K562 (cell line): Measurements from ENCODE around the gene FRMPD4. TPM values are rescaled to one million over a fixed set of nuclear protein-coding genes. Genes with fewer than 3 reads are reported as not detected.

Source experiments
- ATAC-seq: fragments of 200-7000 bp; cut with Tn5 transposase; 3 replicates; pipeline ENCODE4 v1.9.1; 2020; ENCODE audit warnings: moderate library complexity
- BruUV-seq: library from RNA; stranded (reverse); fragments of 400-500 nt; replicated peaks from 2 replicates; lab custom pipeline; 2021; lab: Mats Ljungman, UMichigan
- CTCF ChIA-PET: fragments of 300-600 bp; formaldehyde crosslinking; extraction: SDS; loops from one replicate; lab custom pipeline; 2021; ENCODE audit warnings: low intra/inter-chr PET ratio; lab: Yijun Ruan, JAX
- POLR2A ChIA-PET: fragments of 300-600, 350-650 bp; sonication (Branson Sonifier 250); formaldehyde crosslinking; extraction: SDS; loops from one replicate; lab custom pipeline; 2021; ENCODE audit warnings: antibody characterized with exemption, inconsistent platforms; lab: Yijun Ruan, JAX
- DNase-seq, 4 experiments: peaks; one replicate each; pipeline versions ENCODE4 v3.0.0 to v3.0.0-alpha.2; 2011 to 2018; ENCODE audit warnings: low spot score in 3 of 4, mixed read lengths in 3 of 4; ENCODE audit errors: extremely low read depth in 1 of 4
- FAIRE-seq: peaks from 2 replicates; lab custom pipeline; 2011; peaks lifted over from hg19 to GRCh38; lab: Jason Lieb, UNC
- H2AFZ ChIP-seq: 2 replicates; pipeline ENCODE4 v1.6.0; 2011; ENCODE audit warnings: low read depth, low read length, control low read depth, inconsistent platforms
- H3K27ac ChIP-seq: fragments of 200-600 bp; 3 replicates; pipeline ENCODE4 v1.8.0; 2011; ENCODE audit warnings: low read depth, mild to moderate bottlenecking, control low read depth, inconsistent platforms, low read length, moderate library complexity, mixed read lengths; ENCODE audit errors: extremely low read depth
- H3K27me3 ChIP-seq, 2 experiments: fragments of 300-600 bp in 1 of 2; 2 replicates in 1 of 2; 3 replicates in 1 of 2; pipeline versions ENCODE4 v1.6.0 to v1.8.0; 2011; ENCODE audit warnings: inconsistent platforms in 2 of 2, low read length in 2 of 2, mild to moderate bottlenecking in 1 of 2, mixed read lengths in 1 of 2, moderate library complexity in 1 of 2; ENCODE audit not compliant: control insufficient read depth in 2 of 2, insufficient read depth in 2 of 2
- H3K36me3 ChIP-seq: fragments of 300-600 bp; 3 replicates; pipeline ENCODE4 v1.8.0; 2011; ENCODE audit warnings: mild to moderate bottlenecking, low read length, inconsistent platforms; ENCODE audit not compliant: control insufficient read depth, insufficient read depth
- H3K4me1 ChIP-seq, 2 experiments: fragments of 200-600 bp in 1 of 2; replicated peaks in 1 of 2; 2 replicates in 1 of 2; 3 replicates in 1 of 2; pipeline versions ENCODE4 v1.5.1 to v1.8.0; 2011; ENCODE audit warnings: inconsistent platforms in 2 of 2, low read length in 2 of 2, mild to moderate bottlenecking in 1 of 2, mixed read lengths in 1 of 2, moderate library complexity in 1 of 2; ENCODE audit not compliant: control insufficient read depth in 2 of 2, insufficient read depth in 2 of 2
- H3K4me2 ChIP-seq: 2 replicates; pipeline ENCODE4 v1.6.1; 2011; ENCODE audit warnings: low read length, control low read depth, inconsistent platforms, mixed read lengths; ENCODE audit not compliant: insufficient read depth
- H3K4me3 ChIP-seq: fragments of 200-600 bp; sonication (generic), shearing (Covaris generic); 2 replicates; pipeline ENCODE4 v1.5.1; 2016; ENCODE audit warnings: control low read depth, inconsistent platforms
- H3K79me2 ChIP-seq: fragments of 200-600 bp; 3 replicates; pipeline ENCODE4 v1.8.0; 2011; ENCODE audit warnings: low read length, inconsistent platforms; ENCODE audit not compliant: control insufficient read depth, insufficient read depth
- H3K9ac ChIP-seq, 2 experiments: 2 replicates each; pipeline versions ENCODE4 v1.6.0 to v1.6.1; 2011; ENCODE audit warnings: low read depth in 2 of 2, low read length in 2 of 2, control low read depth in 1 of 2, inconsistent platforms in 1 of 2, mild to moderate bottlenecking in 1 of 2, mixed read lengths in 1 of 2; ENCODE audit not compliant: insufficient read depth in 1 of 2
- H3K9me1 ChIP-seq: one replicate; pipeline ENCODE4 v1.6.0; 2011; ENCODE audit warnings: inconsistent platforms, mild to moderate bottlenecking, low read length, moderate library complexity; ENCODE audit not compliant: control insufficient read depth, insufficient read depth
- H3K9me3 ChIP-seq: replicated peaks from 2 replicates; pipeline ENCODE4 v1.5.1; 2011; ENCODE audit warnings: low read depth, low read length, inconsistent platforms; ENCODE audit not compliant: control insufficient read depth, insufficient read depth
- H4K20me1 ChIP-seq: replicated peaks from 2 replicates; pipeline ENCODE4 v1.6.1; 2011; ENCODE audit warnings: low read length, inconsistent platforms, mixed read lengths; ENCODE audit not compliant: control insufficient read depth, insufficient read depth
- CBFA2T2 ChIP-seq: fragments of 450-650 bp; conservative IDR thresholded peaks from 2 replicates; pipeline ENCODE4 v1.6.1; 2017; ENCODE audit warnings: mild to moderate bottlenecking
- CBFA2T3 ChIP-seq: fragments of 450-650 bp; IDR thresholded peaks from 2 replicates; pipeline ENCODE4 v1.6.1; 2017
- CGGBP1 ChIP-seq: fragments of 250-450 bp; sonication (Bioruptor Pico); IDR thresholded peaks from 2 replicates; pipeline ENCODE4 v1.9.0; 2021; ENCODE audit warnings: mild to moderate bottlenecking
- CTBP1 ChIP-seq: fragments of 450-650 bp; IDR thresholded peaks from 2 replicates; pipeline ENCODE4 v1.6.1; 2016; ENCODE audit warnings: borderline replicate concordance
- FOXJ2 ChIP-seq: fragments of 200-800 bp; sonication (Bioruptor generic); IDR thresholded peaks from 2 replicates; pipeline ENCODE4 v1.6.1; 2016; ENCODE audit warnings: missing genetic modification characterization, missing compliant biosample characterization
- FOXK2 ChIP-seq, 2 experiments: fragments of 450-650 bp; IDR thresholded peaks in 1 of 2; conservative IDR thresholded peaks in 1 of 2; 2 replicates each; pipeline ENCODE4 v1.6.1; 2016; ENCODE audit warnings: low read depth in 2 of 2, mild to moderate bottlenecking in 1 of 2
- HNRNPK ChIP-seq: fragments of 200-400 bp; formaldehyde crosslinking; IDR thresholded peaks from one replicate; pipeline ENCODE4 v1.6.1; 2018; ENCODE audit warnings: mild to moderate bottlenecking, low read depth, low read length; ENCODE audit not compliant: poor library complexity, severe bottlenecking
- MEF2D ChIP-seq: conservative IDR thresholded peaks from 2 replicates; pipeline ENCODE4 v1.6.1; 2016; ENCODE audit warnings: low read depth, missing genetic modification characterization, missing compliant biosample characterization
- NCOA1 ChIP-seq: fragments of 450-650 bp; IDR thresholded peaks from 2 replicates; pipeline ENCODE4 v1.6.1; 2016; ENCODE audit warnings: low read depth
- PHF8 ChIP-seq: fragments of 200-600 bp; sonication (generic); IDR thresholded peaks from 2 replicates; pipeline ENCODE4 v1.6.1; 2012; ENCODE audit warnings: mixed run types, mild to moderate bottlenecking, inconsistent platforms, low read length, moderate library complexity, borderline replicate concordance
- PRDM10 ChIP-seq: fragments of 450-650 bp; IDR thresholded peaks from 2 replicates; pipeline ENCODE4 v1.6.1; 2018; ENCODE audit not compliant: partially characterized antibody
- RBM14 ChIP-seq: fragments of 200-400 bp; formaldehyde crosslinking; IDR thresholded peaks from 2 replicates; pipeline ENCODE4 v1.6.1; 2018; ENCODE audit warnings: low read depth, mild to moderate bottlenecking, low read length, moderate library complexity, borderline replicate concordance; ENCODE audit not compliant: insufficient read depth
- RCOR1 ChIP-seq, 2 experiments: IDR thresholded peaks; 2 replicates each; pipeline ENCODE4 v1.6.1; 2012; ENCODE audit warnings: low read depth in 2 of 2, low read length in 2 of 2, borderline replicate concordance in 1 of 2, improper control_type of control experiment in 1 of 2
- TFE3 ChIP-seq: fragments of 450-650 bp; formaldehyde crosslinking; IDR thresholded peaks from 2 replicates; pipeline ENCODE4 v1.4.0; 2020; ENCODE audit warnings: mild to moderate bottlenecking, mixed read lengths
- ZNF146 ChIP-seq: IDR thresholded peaks from one replicate; pipeline ENCODE4 v1.6.1; 2018; ENCODE audit warnings: missing compliant biosample characterization; ENCODE audit not compliant: unreplicated experiment
- ZNF263 ChIP-seq: sonication (generic); formaldehyde crosslinking; IDR thresholded peaks from 2 replicates; pipeline ENCODE4 v1.8.0; 2022; ENCODE audit warnings: mild to moderate bottlenecking, missing genetic modification reagents, borderline replicate concordance
- ZNF445 ChIP-seq: fragments of 250-450 bp; sonication (Bioruptor Pico); IDR thresholded peaks from 2 replicates; pipeline ENCODE4 v1.4.0; 2020; ENCODE audit warnings: low read depth, mild to moderate bottlenecking, moderate library complexity
- ZNF586 ChIP-seq: fragments of 450-650 bp; formaldehyde crosslinking; conservative IDR thresholded peaks from 2 replicates; pipeline ENCODE4 v1.4.0; 2020; ENCODE audit warnings: mild to moderate bottlenecking, moderate library complexity
- WGBS: fragments of 100-300 bp; shearing (Covaris generic); methylation state at CpG from one replicate; pipeline ENCODE4 v1.1.6; 2016; ENCODE audit warnings: low coverage, mixed read lengths; ENCODE audit not compliant: insufficient coverage; ENCODE audit errors: missing lambda C conversion rate; 5-methylcytosine and 5-hydroxymethylcytosine counted together
- in situ Hi-C: fragments of 300-500 bp; cut with MboI; formaldehyde crosslinking; loops from 4 replicates; pipeline ENCODE4 v1.15.0; 2018; ENCODE audit warnings: inconsistent platforms, mixed read lengths
- intact Hi-C: fragments of 100-400 bp; cut with micrococcal nuclease; formaldehyde crosslinking; loops from 2 replicates; pipeline ENCODE4 v1.14.2; 2022
- polyA plus RNA-seq, 8 experiments: library from polyadenylated mRNA; depleted of rRNA in 4 of 8; stranded (reverse) in 5 of 8; unstranded in 3 of 8; fragments of >200 nt; fragmentation: Nextera tagmentation in 2 of 8; fragmentation: Illumina TruSeq in 1 of 8; extraction: Ambion mirVana in 2 of 8; extraction: Trizol in 1 of 8; gene quantifications; 2 replicates each; pipeline versions ENCODE4 v1.2.1 to v1.2.3, GENCODE V29; 2011 to 2014; ENCODE audit warnings: inconsistent platforms in 1 of 8, missing spikeins in 1 of 8
- total RNA-seq, 7 experiments: library from RNA; depleted of rRNA in 6 of 7; stranded (reverse); fragments of >200 nt in 6 of 7; fragmentation: Illumina TruSeq in 2 of 7; extraction: Trizol in 2 of 7; gene quantifications; 2 replicates each; pipeline versions ENCODE4 v1.2.1 to v1.2.3, GENCODE V29; 2011 to 2021; ENCODE audit warnings: low replicate concordance in 1 of 7

Gene FRMPD4
- total and polyA plus RNA-seq, 9 of the 15 experiments (the other 6 are each of a cell fraction or from before 2014, with no cell fraction given) = not detected

GRCh38 chrX:12423346-12423745, 285.1 kb downstream of the FRMPD4 start:
- BruUV-seq = no TSS peak
- H3K79me2 ChIP-seq = no peaks in the 10 kb centered on the region
- no peaks in the 10 kb centered on the region for H4K20me1 ChIP-seq
- no peaks in the 10 kb centered on the region for H3K9me3 ChIP-seq
- intact Hi-C loops (no loop called here), in situ Hi-C loops (no loop called here)
- H2AFZ ChIP-seq = no peak overlapping the region
- no peak for ATAC-seq
- WGBS = 0% methylated on average over 1 of the region's 1 CpG
- no peaks in the 10 kb centered on the region for H3K9me1 ChIP-seq
- no peak overlapping the region for H3K4me3 ChIP-seq
- H3K27me3 ChIP-seq = no peaks in the 10 kb centered on the region
- no peaks in the 10 kb centered on the region for H3K36me3 ChIP-seq
- FAIRE-seq = no peak
- H3K4me1 ChIP-seq = no peaks in the 10 kb centered on the region
- ChIA-PET CTCF (no interaction called here), POLR2A (no interaction called here)
- no peak overlapping the region for H3K27ac ChIP-seq
- no peak overlapping the region for H3K9ac ChIP-seq
- no peak for DNase-seq
- H3K4me2 ChIP-seq = no peak overlapping the region
- TF ChIP-seq ZNF263 (CRISPR knock-in tag) (no peak), RCOR1 (IDR thresholded peaks at IDR 0.05; ENCODE audit: borderline replicate concordance in 1 of 2, low read depth in 2 of 2, low read length in 2 of 2) (no peak), FOXJ2 (tag) (no peak), MEF2D (tag) (no peak), CGGBP1 (CRISPR knock-in tag) (no peak), NCOA1 (no peak), ZNF445 (CRISPR knock-in tag) (no peak), TFE3 (CRISPR knock-in tag) (no peak), FOXK2 (conservative IDR thresholded peaks at IDR 0.05 in 1 of 2, IDR thresholded peaks at IDR 0.05 in 1 of 2; ENCODE audit: low read depth in 2 of 2) (no peak), ZNF146 (CRISPR knock-in tag) (no peak), PHF8 (no peak), CTBP1 (no peak), HNRNPK (no peak), PRDM10 (no peak), RBM14 (no peak), CBFA2T3 (no peak), CBFA2T2 (no peak), ZNF586 (no peak)
